Measurements from ENCODE around the gene C16orf96. TPM values are rescaled to one million over a fixed set of nuclear protein-coding genes. Genes with fewer than 3 reads are reported as not detected.

Gene C16orf96
- total and polyA plus RNA-seq, 2 donors (not counting 1 experiment from before 2014, with no cell fraction given): 0.31 to 0.79 TPM

GRCh38 chr16:4615384-4616046 is 59.4 kb downstream of the C16orf96 start:
- Mint-ChIP-seq H3K27ac (peak overlapping the region; percentile 94), H3K4me1 (peaks cover 29% of the 10 kb centered on the region), H3K27me3 (no peaks in the 10 kb centered on the region), H3K9me3 (ENCODE audit: insufficient read depth) (no peaks in the 10 kb centered on the region), H3K4me3 (peak overlapping the region; percentile 92)
- H3K4me3 ChIP-seq (ENCODE audit: control extremely low read depth in 1 of 5, extremely low read depth in 1 of 5, insufficient read depth in 1 of 5, low read depth in 2 of 5, low read length in 4 of 5): peak overlapping the region; percentile 2 to 81 (median 72)
- peaks cover 28 to 39% of the 10 kb centered on the region in 2 donors for H3K4me1 ChIP-seq (ENCODE audit: control insufficient read depth in 2 of 2, insufficient read depth in 2 of 2, low read length in 2 of 2)
- no peaks in the 10 kb centered on the region for H3K27me3 ChIP-seq (replicated peaks in 1 of 4; ENCODE audit: control extremely low read depth in 1 of 4, control insufficient read depth in 3 of 4, insufficient read depth in 4 of 4, low read length in 3 of 4)
- H4K20me1 ChIP-seq (ENCODE audit: control insufficient read depth, insufficient read depth, low read length, poor library complexity, severe bottlenecking): peaks cover 35% of the 10 kb centered on the region
- TF ChIP-seq, protein P1, sequence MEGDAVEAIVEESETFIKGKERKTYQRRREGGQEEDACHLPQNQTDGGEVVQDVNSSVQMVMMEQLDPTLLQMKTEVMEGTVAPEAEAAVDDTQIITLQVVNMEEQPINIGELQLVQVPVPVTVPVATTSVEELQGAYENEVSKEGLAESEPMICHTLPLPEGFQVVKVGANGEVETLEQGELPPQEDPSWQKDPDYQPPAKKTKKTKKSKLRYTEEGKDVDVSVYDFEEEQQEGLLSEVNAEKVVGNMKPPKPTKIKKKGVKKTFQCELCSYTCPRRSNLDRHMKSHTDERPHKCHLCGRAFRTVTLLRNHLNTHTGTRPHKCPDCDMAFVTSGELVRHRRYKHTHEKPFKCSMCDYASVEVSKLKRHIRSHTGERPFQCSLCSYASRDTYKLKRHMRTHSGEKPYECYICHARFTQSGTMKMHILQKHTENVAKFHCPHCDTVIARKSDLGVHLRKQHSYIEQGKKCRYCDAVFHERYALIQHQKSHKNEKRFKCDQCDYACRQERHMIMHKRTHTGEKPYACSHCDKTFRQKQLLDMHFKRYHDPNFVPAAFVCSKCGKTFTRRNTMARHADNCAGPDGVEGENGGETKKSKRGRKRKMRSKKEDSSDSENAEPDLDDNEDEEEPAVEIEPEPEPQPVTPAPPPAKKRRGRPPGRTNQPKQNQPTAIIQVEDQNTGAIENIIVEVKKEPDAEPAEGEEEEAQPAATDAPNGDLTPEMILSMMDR (IDR thresholded peaks at IDR 0.05): no peak
- no peak for TF ChIP-seq EZH2 (IDR thresholded peaks at IDR 0.05; ENCODE audit: borderline replicate concordance, insufficient read depth, low read depth, low read length, poor library complexity, severe bottlenecking)
- H3K9me3 ChIP-seq (ENCODE audit: control extremely low read depth in 1 of 3, control insufficient read depth in 2 of 3, insufficient read depth in 1 of 3, low read length in 2 of 3): peaks cover 0 to 9% (median 0%) of the 10 kb centered on the region in 3 donors
- whole genome bisulfite sequencing (ENCODE audit: insufficient coverage): 84% methylated on average over 38 of the region's 39 CpGs
- H3K27ac ChIP-seq (ENCODE audit: low read length in 2 of 2): peak overlapping the region; percentile 85 to 86
- no peaks in the 10 kb centered on the region for H3K36me3 ChIP-seq (replicated peaks in 1 of 2; ENCODE audit: control extremely low read depth in 1 of 2, control insufficient read depth in 1 of 2, extremely low read depth in 1 of 2, insufficient read depth in 2 of 2, low read length in 1 of 2)
- peak overlapping the region; percentile 78 for H3K9ac ChIP-seq (ENCODE audit: low read length)
- ATAC-seq (ENCODE audit: low read depth): no peak
- H3K4me2 ChIP-seq (replicated peaks; ENCODE audit: low read depth, low read length, poor library complexity, severe bottlenecking): peak overlapping the region; percentile 99
- intact Hi-C loops (cut with micrococcal nuclease): loop anchor here (1.0 to 10.0 kb wide), 13 partner anchors 9 to 1351 kb away; partner anchors contain the start of genes ADCY9, ANKS3, CORO7 and DNAAF8
- peaks cover 37% of the 10 kb centered on the region for H3K79me2 ChIP-seq (ENCODE audit: control insufficient read depth, insufficient read depth, low read length)
- CTCF ChIA-PET: interaction anchor here (0.5 to 5.4 kb wide), 13 partner anchors 10 to 477 kb away, joined by 3 to 50 read pairs (median 4); partner anchors contain the start of genes ANKS3, CORO7, DNAAF8 and HMOX2
- H2AFZ ChIP-seq (ENCODE audit: insufficient read depth, low read depth, low read length, poor library complexity, severe bottlenecking): peak overlapping the region; percentile 83
- DNase-seq: no peak
- POLR2A ChIA-PET: interaction anchor here (0.6 to 3.3 kb wide), 11 partner anchors 9 to 483 kb away, joined by 3 to 33 read pairs (median 4); partner anchors contain the start of genes ANKS3, DNAAF8, HMOX2 and MGRN1
